Esophagus muscularis mucosa (tissue), 4 donors: ENCODE measurements around the gene NTSR2.

Source experiments
- EP300 ChIP-seq: sonication (generic); formaldehyde crosslinking; IDR thresholded peaks from one replicate; pipeline ENCODE4 v1.6.1; 2017; ENCODE audit warnings: antibody characterized with exemption
- POLR2A ChIP-seq: fragments of 450-650 bp; IDR thresholded peaks from one replicate; pipeline ENCODE4 v1.6.1; 2017; ENCODE audit warnings: antibody characterized with exemption, moderate library complexity, mild to moderate bottlenecking, low read depth
- POLR2AphosphoS5 ChIP-seq, 2 donors: sonication (generic); formaldehyde crosslinking; IDR thresholded peaks; one replicate each; pipeline ENCODE4 v1.6.1; 2017; ENCODE audit warnings: antibody characterized with exemption in 2 of 2
- TF ChIP-seq, protein P1 (sequence below), 3 experiments: fragments of 200-600 bp in 2 of 3; fragments of 450-650 bp in 1 of 3; sonication (generic) in 2 of 3; IDR thresholded peaks; one replicate each; pipeline ENCODE4 v1.5.1; 2017 to 2019; ENCODE audit warnings: antibody characterized with exemption in 3 of 3, mild to moderate bottlenecking in 2 of 3, moderate library complexity in 1 of 3

DNA sequence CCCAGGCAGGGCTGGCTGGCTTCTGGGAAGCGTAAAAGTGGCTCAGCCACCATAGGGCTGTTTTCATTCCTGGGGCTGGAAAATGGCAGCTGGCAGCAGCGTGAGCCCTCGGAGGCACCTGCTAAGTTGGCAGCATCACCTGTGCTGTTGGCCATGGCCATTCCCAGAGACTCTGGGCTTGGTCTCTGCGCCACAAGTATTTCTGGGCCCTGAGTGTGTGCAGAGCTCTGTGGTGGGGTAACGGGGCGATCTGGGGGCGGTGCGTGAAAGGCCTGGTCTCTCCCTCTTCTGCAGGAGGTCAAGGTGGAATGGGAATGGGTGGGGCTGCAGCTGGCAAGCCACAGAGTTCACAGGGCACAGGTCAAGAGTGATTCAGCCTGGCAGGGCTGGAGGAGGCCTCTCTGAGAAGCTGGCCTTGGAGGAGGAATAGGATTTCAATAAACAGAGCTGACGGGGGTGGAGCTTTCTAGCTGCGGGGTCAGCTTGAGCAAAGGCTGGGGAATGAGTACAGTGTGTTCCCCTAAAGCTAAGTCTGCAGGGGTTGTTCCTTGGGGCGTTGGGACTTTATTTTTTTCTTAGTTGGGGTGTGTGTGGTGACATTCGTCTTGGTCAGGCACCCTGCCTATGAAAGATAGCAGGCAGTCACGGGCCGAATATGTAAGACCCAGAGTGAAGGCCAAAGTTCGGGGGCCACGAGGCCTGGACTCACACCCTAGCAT, 10.3 kb upstream of the NTSR2 start:
- TF ChIP-seq POLR2A = no peak
- TF ChIP-seq, protein P1, sequence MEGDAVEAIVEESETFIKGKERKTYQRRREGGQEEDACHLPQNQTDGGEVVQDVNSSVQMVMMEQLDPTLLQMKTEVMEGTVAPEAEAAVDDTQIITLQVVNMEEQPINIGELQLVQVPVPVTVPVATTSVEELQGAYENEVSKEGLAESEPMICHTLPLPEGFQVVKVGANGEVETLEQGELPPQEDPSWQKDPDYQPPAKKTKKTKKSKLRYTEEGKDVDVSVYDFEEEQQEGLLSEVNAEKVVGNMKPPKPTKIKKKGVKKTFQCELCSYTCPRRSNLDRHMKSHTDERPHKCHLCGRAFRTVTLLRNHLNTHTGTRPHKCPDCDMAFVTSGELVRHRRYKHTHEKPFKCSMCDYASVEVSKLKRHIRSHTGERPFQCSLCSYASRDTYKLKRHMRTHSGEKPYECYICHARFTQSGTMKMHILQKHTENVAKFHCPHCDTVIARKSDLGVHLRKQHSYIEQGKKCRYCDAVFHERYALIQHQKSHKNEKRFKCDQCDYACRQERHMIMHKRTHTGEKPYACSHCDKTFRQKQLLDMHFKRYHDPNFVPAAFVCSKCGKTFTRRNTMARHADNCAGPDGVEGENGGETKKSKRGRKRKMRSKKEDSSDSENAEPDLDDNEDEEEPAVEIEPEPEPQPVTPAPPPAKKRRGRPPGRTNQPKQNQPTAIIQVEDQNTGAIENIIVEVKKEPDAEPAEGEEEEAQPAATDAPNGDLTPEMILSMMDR (IDR thresholded peaks at IDR 0.05) = no peak
- TF ChIP-seq POLR2AphosphoS5 (IDR thresholded peaks at IDR 0.05) = no peak
- no peak for TF ChIP-seq EP300
